HEK293 (cell line): ENCODE measurements around the gene RAC3.

Experiments used
- ELK4 ChIP-seq: IDR thresholded peaks from 2 replicates; pipeline ENCODE4 v1.6.1; 2011; ENCODE audit warnings: mild to moderate bottlenecking, low read depth, low read length, borderline replicate concordance
- ZBTB8A ChIP-seq: fragments of 450-650 bp; formaldehyde crosslinking; IDR thresholded peaks from 2 replicates; pipeline ENCODE4 v1.5.1; 2016; ENCODE audit warnings: missing biosample characterization, missing genetic modification characterization
- ZNF473 ChIP-seq: fragments of 450-650 bp; formaldehyde crosslinking; IDR thresholded peaks from 2 replicates; pipeline ENCODE4 v1.5.1; 2017; ENCODE audit warnings: missing biosample characterization, missing genetic modification characterization
- ZNF629 ChIP-seq: fragments of 450-650 bp; formaldehyde crosslinking; IDR thresholded peaks from 2 replicates; pipeline ENCODE4 v1.5.1; 2017; ENCODE audit warnings: missing biosample characterization, missing genetic modification characterization
- ZNF830 ChIP-seq: fragments of 450-650 bp; IDR thresholded peaks from 2 replicates; pipeline ENCODE4 v1.5.0; 2018; ENCODE audit warnings: missing biosample characterization, missing genetic modification characterization, low read depth, mild to moderate bottlenecking, moderate library complexity

GRCh38 chr17:82047914-82048570 is 16.6 kb downstream of the RAC3 start:
- TF ChIP-seq ZNF473 (tag by site-specific recombination) (no peak), ZBTB8A (tag by site-specific recombination) (no peak), ELK4 (no peak), ZNF830 (tag by site-specific recombination) (no peak), ZNF629 (tag by site-specific recombination) (no peak)
